Activated T-helper 1 cell treated with anti-CD3 and anti-CD28 coated beads, Interleukin-2, amount 50 U/mL, for 16 hours (primary cell): ENCODE data around the gene MPV17L.
"Not testable (repeated sequence)": the region's sequence is repeated elsewhere in the genome, so short reads cannot be mapped to it uniquely, and the experiment has no call there.

Experiments
- DNase-seq, 2 donors: peaks; one replicate each; pipeline ENCODE4 v3.0.0-alpha.2; 2020; ENCODE audit warnings: low read depth in 1 of 2, low spot score in 1 of 2

MPV17L gene

GRCh38 chr16:15395631-15396508 lies at the start of gene MPV17L:
Gene MPV17L, plus strand, starts transcription at chr16:15395754. Its CDS starts 144 bp downstream, at chr16:15395898.
- DNase-seq, result not testable (repeated sequence)

GRCh38 chr16:15348721-15349120 lies 46.8 kb upstream of the MPV17L start:
- DNase-seq, result not testable (repeated sequence)

GRCh38 chr16:15351251-15351650 lies 44.3 kb upstream of the MPV17L start:
- not testable (repeated sequence) for DNase-seq

GRCh38 chr16:15351745-15352144 lies 43.8 kb upstream of the MPV17L start:
- not testable (repeated sequence) for DNase-seq

GRCh38 chr16:15352852-15353251 lies 42.7 kb upstream of the MPV17L start:
- not testable (repeated sequence) for DNase-seq

- DNase-seq, result not testable (repeated sequence)
Measured at GRCh38 chr16:15354846-15355245, 40.7 kb upstream of the MPV17L start.

GRCh38 chr16:15357495-15357894 lies 38.1 kb upstream of the MPV17L start:
- DNase-seq, result not testable (repeated sequence)

GRCh38 chr16:15378194-15378593 lies 17.4 kb upstream of the MPV17L start, which contains the start of gene NPIPA5:
Gene NPIPA5, minus strand, starts transcription at chr16:15378294. Its CDS starts 0 bp downstream, at chr16:15378294.
- not testable (repeated sequence) for DNase-seq

- DNase-seq, result not testable (repeated sequence)
Measured at GRCh38 chr16:15382810-15383209, 12.7 kb upstream of the MPV17L start.

GRCh38 chr16:15388060-15388459 lies 7.5 kb upstream of the MPV17L start:
- not testable (repeated sequence) for DNase-seq

- not testable (repeated sequence) for DNase-seq
Measured at GRCh38 chr16:15389916-15390315, 5.6 kb upstream of the MPV17L start.

GRCh38 chr16:15393025-15393424 lies 2.5 kb upstream of the MPV17L start:
- DNase-seq, result not testable (repeated sequence)

GRCh38 chr16:15396509-15396829 lies 915 bp downstream of the MPV17L start:
- DNase-seq, result not testable (repeated sequence)

- no peak for DNase-seq
Measured at GRCh38 chr16:15396948-15397594, 1.5 kb downstream of the MPV17L start.

- DNase-seq, result no peak
Measured at GRCh38 chr16:15398618-15399316, 3.2 kb downstream of the MPV17L start.

- no peak for DNase-seq
Measured at GRCh38 chr16:15399317-15399716, 3.8 kb downstream of the MPV17L start.

- not testable (repeated sequence) for DNase-seq
Measured at GRCh38 chr16:15400314-15400713, 4.8 kb downstream of the MPV17L start.

GRCh38 chr16:15401972-15402371 lies 6.4 kb downstream of the MPV17L start:
- DNase-seq, result no peak

- DNase-seq, result no peak
Measured at GRCh38 chr16:15403392-15403995, 7.9 kb downstream of the MPV17L start.

- DNase-seq, result not testable (repeated sequence)
Measured at GRCh38 chr16:15404091-15404490, 8.5 kb downstream of the MPV17L start.

GRCh38 chr16:15404792-15405191 lies 9.2 kb downstream of the MPV17L start:
- no peak for DNase-seq
